ENCODE measurements around the gene PHF2.
A peak's percentile ranks its signal among the peaks of the same experiment; 100 is the strongest.

Gene PHF2

DNA sequence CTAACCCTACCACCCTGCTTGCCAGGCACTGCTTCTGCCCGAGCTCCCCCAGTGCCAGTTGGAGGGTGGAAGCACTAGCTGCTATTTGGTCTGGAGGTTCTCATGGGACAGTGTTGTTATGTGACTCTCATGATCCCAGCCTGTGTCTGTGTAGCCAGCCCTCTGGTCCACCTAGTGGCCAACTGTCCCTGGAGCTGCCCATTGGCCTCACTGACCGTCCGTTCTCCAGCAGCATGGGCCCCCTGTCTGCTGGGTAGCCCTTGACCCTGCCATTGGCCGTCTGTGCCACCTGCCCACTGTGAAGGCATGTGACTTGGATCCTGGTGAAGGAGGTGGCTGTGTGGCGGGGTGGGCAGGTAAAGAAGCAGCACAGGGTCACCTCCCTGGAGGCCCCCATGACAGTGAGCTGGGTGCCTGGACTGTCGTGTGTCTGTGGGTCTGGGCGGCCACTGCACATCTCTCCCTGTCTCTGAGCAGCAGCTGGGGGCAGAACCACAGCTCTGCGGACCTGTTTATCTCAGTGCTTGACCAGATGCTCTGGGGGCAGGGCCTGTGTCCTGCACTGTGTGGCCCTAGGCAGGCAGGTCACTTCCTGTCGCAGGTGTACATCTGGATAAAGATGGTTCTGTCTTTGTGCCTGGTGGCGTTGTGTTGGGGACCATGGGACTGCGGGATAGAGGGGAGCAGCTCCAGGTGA is 11.4 kb downstream of the PHF2 start:
- DNase-seq, result no peak

DNA sequence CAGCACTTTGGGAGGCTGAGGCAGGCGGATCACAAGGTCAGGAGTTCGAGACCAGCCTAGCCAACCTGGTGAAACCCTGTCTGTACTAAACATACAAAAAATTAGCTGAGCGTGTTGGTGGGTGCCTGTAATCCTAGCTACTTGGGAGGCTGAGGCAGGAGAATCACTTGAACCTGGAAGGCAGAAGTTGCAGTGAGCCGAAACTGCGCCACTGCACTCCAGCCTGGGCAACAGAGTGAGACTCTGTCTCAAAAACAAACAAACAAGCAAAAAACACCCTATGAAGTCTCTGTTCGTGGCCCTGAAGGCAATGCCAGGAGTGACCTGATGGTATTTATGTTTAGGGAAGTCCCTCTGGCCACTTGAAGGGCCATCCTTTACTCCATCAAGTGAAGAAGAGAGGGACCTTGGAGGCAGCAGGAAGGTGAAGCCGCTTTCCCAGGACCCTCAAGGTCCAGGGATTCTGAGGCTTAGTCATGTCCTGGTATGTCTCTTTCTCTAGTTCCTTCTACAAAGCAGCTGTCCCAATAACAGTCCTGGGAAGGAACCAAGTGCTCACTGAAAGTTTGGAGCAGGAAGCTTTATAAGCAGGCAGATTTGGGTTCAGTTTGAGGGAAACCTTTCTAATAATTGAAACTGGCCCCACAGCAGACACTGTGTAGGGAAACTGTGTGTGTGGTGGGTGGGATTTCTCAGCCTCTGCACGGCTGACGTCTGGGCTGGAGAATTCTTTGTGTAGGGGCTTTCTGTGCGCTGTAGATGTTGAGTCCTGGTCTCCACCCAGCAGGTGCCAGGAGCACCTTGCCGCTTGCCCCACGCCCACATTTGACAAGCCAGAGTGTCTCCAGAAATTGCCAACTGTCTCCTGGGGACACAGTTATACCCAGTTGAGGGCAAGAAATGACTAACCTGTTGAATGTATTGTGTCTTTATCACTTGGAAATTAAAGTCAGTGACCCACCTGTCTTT is 12.5 kb downstream of the PHF2 start:
- DNase-seq, result peak; percentile 29

DNA sequence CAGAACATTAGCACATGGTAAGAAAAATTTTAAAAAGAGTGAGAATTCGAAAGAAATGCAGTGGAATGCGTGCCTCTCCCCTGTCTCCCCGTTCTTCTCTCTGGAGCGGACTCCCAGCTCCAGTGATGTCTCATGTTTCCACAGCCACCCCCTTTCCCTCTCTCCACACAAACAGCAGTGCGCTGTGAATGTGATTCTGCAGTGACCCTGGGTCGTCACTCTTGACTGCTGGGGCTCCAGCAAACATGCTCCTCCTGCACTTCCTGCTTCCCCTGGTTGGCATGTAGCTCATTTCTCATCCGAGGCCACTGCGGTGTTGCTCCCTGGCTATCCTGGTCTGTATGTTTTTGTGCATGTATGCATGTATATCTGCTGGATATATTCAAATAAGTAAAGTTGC is 13.3 kb downstream of the PHF2 start:
- peak; percentile 23 for DNase-seq

DNA sequence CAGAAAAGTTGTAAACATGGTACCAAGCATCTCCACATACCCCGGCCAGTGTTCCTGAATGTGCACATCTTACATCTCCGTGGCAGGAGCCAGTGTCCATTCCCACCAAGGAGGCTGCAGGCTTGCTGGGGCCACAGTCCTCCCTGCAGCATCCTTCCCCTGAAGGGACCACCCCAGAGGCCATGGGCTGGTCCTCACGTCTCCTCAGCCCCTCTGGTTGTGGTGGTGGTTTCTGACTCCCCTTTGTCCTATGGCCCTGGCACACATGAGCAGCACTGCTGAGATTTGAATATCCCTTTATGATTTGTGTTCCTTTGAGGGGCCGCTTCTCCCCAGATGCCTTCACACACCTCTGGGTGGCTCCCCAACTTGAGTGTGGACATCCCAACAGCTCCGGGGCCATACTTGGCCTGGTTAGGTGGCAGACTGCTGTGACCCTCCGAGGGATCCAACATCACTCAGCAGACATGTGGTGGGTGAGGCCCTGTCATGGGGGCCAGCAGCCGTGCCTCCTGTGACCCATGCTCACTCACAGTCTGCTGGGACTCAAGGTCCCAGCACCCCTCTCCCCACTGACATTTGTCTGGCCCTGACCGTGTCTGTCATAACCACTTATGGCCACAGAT is 14.3 kb downstream of the PHF2 start:
- no peak for DNase-seq

DNA sequence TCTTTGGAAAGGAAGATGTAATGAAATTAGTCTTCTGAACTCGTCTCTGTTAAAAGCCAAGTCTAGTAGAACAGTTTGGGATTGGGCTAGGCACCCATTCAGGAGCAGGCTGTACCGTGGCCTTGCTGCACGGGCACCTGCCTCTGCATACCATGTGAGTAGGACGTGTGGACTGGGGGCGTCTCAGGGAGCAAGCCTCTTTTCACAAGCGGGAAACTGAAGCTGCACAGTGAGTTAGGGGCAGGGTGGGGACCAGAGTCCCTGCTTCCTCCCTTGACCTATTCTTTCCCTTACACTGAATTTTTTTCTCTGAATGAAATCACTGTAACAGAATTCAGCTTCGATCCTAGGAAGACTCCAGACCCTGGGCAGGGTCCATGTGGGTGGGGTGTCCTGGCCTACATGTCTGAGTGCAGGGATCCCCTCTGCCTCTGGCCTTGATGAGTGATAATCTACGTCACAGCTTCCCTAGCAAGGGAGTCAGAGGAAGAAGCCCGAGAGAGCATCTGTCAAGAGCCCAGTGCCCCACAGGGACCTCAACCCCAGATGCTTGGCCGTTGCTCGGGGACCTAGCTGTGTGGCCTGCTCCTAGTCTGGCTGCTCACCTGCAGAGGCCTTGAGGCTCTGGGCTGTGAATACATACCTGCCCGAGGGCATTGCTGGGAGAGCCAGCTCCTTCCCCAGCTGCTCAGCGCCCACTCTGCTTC is 15.1 kb downstream of the PHF2 start:
- no peak for DNase-seq

DNA sequence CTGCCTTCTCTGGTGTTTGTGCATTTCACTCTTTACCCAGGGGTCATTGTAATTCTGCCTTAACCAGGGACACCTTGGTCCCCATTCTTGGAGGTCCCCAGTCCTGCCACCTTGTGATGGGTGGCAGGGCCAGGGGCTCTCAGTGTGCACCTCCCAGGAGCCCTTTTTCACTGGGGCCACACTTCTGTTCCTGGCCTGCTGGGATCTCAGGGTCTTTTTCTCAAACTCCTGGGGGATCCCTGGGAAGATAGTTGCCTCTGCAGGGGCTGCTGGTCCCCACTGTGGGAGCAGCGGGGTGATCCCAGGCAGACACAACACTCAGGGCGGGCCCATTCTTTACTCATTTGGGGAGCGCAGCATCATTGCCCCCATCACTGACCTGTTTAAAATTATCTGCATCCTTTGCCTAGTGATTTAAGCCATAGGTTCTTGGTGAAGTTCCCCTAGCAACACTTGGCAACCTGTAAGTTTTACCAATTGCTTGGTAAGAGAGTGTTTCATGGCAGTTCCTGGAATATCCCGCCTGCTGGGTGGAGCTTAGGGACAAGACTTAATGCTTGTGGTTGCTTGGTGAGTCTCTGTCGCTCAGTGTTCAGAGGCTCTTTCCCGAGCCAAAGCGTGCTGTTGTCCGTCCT is 15.7 kb downstream of the PHF2 start:
- no peak for DNase-seq

DNA sequence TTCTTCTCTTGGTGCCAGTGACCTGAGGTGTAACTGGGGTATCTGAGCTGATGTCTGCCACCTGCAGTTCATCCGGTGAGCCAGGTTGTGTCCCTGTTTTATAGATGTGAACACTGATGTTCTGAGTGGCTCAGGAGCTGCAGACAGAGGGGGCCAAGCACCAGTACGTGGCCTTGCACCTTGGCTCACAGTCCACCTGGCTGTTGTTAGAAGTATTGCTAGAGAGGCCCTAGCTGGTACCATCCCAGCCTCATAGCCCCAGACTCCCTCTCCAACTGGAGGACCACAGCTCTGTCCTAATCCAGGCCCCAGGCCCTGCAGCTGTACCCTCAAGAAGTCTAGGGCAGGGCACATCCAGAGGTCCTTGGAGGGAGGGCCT is 16.2 kb downstream of the PHF2 start:
- DNase-seq, result no peak

DNA sequence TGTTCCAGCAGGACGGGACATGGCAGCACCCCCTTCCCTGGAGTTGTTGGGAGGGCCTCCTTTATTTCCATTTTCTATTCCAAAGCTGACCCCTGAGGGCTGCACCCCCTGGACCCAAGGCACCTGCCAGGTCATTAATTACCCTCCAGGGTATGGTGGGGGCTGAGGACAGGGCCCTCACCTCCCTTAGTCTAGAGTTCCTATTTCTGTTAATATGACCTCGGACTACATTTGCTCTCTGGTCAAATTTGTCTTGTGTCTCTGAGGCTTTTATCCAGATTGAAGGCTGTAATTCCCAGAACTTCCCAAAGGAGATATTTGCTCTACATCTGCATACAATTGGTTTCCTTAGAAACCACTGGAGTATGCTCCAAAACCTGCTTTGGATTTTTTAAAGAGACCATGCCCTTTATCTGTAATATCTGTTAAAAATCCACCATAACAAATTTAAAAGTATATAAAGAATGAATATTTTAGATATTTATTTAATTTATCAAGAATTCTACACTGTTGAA is 16.8 kb downstream of the PHF2 start:
- DNase-seq, result no peak

DNA sequence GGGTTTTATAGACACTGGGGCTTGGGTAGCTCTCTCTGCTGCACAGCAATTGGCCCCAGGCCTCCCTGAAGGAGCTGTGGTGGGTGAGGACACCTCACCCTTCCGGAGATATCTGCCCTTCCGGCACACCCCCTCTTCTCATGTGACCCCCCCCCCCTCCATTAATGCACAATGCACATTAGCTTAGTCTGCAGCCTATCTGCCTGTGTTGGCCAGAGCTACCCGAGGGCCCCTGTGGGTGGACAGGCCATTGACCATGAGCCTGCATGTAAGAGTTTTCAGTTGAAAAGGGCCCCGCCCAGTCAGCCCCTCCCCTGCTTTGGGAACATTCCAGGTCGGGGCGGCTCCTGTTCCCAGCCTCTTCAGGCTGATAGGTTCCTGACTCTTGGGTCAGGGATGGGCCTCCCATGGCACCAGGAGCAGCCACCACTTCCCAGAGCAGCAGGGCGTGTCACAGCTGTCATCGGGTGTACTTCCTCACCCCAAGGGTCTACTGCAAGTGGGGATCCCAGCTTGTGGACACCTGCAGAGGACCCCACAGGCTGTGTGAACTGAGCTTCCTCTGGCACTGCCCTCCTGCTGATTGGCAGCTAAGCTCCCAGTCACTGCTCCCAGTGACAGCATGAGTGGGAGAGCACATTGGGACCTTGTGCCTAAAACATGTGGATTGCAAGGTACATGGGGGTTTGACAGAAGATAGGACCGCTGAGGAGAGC is 17.8 kb downstream of the PHF2 start:
- no peak for DNase-seq

DNA sequence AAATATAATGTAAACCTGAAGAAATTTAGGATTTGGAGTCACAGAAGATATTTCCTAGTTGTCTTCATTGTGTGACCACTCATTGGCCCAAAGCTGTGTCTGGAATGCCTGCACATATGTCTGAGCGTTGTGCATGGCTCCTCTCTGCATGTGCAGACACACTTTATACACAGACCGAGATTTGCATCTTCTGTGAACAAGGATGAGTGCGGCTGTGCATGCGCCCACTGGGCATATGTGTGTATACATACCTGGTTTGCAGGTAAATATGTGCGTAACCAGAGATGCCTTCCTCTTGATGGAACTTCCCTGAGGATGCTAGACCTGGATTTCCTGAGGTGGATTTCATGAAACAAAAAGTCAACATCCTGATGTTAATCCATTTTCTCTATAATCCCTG is 19.1 kb downstream of the PHF2 start:
- no peak for DNase-seq

DNA sequence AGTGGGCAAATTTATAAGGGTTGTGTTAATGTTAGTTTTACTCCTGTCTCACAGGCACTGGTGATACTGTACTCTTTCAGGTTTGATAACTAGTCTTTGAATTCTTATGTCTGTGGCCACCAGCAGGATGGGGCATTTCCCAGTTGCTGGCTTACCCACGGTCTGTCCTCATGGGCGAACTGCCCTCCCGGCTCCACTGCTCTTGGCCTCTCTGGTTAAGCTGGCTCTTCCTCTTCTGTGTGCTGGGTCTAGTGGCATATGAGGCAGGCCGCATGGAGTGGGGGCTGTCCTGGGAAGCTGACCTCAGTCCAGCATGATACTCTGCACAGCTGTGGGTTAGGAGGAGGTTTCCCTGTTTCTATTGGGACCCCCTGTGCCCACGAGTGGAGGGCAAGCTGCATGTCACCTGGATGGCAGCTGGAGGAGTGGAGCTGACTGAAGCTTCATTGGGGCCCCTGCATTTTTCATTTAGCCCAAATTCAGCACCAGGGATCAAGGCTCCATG is 19.5 kb downstream of the PHF2 start:
- DNase-seq, result no peak

DNA sequence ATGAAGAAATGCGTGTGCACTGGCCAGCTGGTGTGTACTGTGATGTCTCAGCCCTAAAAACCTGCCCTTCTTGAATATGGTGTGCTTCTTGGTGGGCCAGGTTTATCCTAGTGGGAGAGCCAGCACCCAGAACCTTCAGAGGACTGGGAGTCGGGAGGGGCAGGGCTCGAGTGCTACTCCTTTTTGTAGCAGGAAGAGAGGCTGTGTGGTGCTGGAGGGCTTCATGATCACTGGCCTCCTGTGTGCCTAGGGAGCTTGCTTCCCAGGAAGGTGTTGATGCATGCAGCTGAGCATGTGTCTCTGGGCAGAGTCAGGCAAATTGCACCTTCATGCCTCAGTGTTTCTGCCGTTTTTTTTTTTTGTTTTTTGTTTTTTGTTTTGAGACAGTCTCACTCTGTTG is 20.0 kb downstream of the PHF2 start:
- no peak for DNase-seq

DNA sequence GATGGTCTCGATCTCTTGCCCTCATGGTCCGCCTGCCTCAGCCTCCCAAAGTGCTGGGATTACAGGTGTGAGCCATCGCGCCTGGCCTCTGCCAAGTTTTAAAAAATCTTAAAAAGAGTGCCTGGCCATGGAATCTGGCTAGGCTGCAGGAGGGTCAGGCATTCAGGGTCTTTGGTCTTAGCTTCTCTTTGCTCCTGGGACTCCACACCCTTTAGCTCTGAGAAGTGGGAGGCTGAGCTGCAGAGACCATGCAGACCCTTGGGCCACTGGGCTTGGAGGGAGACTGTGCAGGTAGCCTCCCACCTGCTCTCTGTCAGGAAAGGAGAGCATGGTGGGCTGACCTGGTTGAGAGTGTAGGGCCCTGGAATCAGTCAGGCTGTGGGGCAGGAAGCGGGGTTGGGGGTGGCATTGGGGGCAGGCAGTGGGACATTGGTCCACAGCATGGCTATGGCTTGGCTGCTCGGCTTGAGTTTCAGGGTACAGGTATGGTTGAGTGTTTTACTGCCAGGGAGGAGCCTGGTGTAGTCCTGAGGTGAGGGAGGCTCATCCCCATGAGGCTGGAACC is 20.8 kb downstream of the PHF2 start:
- DNase-seq, result no peak

DNA sequence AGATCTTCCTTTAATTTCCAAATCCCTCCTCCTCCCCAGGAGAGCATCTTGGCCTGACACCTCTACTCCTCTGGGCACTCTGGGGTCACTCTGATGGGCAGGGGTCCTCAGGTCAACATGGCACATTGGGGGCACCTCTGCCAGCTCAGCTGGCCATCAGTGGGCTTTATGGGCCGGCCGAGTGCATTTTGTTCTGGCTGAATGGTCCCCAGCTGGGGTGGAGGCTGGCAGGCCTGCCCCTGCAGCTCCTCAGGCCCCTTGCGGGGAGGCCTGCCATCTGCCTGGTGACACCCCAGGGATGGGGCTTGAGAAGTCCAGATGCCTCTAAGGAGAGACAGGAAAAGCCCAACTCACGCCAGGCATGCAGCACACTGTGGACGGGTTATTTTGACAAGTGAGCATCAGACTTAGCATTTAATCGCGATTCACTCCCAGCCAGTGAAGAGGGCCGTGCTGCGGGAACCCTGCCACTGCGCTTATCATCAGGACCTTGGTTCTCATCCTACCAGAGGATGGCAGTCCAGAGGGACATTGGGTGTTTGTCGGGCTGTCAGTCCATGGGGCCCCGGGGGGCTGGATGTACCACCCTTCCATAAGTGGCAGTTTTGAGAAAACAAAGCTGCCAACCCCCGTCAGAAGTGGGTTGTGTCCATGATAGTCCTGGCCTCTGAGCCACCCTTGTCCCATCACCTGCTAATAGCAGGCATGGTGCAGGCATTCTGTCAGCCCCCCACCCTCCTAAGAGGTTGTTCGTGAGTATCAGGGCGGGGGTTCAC is 21.7 kb downstream of the PHF2 start:
- DNase-seq, result no peak

DNA sequence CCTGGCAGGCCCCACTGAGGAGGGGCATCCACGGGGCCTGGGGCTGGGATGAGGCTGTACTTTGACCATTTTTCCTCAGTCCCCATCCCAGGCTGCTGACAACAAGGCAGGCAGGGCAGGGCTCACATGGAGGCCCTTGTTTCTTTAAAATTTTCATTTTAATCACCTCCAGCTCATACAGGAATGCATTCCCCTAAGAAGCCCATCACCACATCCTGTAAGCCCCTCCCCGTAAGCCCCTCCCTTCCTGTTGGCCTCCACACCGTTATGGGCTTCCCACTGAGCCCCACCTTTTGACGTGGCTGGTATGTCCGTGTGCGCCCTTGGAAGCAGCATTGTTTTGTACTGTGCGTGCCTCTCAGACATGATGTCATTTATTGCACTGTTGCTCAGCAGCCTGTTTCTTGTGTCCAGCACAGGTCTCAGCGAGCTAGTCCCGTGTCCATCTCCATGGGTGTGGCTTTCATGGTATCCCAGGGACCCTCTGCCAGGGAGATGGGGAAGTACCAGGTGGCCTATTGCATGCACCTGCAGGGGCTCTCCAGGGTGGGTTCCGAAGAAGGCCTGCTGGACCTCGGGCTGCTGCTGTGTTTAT is 22.4 kb downstream of the PHF2 start:
- DNase-seq, result no peak

DNA sequence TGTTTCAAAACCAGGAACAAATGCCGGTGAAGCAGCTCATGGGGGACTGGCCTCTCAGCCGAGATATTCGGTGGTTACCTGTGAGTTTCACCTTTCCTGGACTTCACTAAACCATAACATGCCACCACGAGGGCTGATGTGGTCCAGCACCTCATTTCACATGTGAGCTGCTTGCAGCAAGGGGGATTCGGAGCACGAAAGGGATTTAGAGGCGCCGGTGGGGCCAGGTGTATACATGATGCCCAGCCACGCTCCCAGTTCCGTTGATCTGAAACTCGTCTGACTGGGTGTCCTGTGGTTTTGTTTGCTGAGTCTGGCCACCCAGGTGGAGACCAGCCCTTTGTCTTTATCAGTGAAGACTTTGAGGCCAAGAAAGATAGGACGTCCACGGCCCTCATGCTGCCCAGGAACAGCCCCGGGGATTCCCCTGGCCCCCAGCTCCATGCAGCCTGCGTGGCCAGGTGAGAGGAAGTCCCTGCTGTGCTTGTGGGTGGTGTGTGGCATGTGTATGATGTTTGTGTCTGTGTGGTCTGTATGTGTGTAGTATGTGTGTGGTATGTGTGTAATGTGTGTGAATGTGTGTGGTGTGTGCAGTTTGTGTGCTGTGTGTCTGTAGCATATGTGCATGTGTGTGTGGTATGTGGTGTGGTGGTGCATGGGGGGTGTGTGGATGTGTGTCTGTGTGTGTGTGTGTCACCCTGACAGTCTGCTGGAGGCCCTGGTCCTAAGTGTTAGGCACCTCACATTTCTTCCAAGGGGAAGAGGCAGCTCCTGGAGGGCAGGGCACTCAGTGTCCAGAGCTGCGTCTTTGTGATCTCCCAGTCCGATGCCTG is 23.4 kb downstream of the PHF2 start:
- no peak for DNase-seq

DNA sequence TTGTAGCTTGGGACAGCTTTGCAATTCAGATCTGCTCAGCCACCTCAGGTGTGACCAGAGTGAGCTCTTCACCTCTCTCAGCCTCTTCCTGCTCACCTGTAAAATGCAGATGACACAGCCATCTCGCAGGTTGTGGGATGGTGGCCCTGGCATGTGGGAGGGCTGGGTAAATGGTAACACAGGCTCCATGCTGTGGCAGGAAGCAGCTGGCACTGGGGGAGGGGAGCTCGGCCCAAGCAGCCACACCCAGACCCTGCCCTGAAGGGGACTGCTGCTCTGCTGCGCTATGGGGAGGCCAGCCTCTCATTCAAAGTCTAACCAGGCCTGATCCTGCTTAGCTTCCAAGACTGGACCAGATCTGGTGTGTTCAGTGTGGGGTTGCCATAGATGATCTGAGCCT is 24.1 kb downstream of the PHF2 start:
- DNase-seq, result no peak

DNA sequence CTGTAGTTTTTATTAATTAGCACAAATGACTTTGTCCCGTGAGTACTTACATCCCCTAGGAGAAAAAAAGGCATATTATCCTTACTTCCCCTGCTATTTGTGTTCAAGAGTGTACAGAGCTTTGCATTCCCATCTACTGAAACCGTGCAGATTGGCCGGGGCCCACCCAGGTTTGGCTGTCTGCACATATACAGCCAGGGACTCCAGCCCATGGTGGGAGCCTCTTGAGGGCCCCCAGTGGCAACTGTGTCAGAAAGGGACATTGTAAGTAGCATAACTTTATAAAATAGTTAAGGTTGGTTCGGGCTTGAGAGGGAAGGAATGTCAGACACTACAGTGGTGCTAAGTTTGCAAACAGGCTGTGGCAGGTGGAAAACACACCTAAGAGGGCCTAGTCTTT is 24.7 kb downstream of the PHF2 start:
- DNase-seq, result no peak

DNA sequence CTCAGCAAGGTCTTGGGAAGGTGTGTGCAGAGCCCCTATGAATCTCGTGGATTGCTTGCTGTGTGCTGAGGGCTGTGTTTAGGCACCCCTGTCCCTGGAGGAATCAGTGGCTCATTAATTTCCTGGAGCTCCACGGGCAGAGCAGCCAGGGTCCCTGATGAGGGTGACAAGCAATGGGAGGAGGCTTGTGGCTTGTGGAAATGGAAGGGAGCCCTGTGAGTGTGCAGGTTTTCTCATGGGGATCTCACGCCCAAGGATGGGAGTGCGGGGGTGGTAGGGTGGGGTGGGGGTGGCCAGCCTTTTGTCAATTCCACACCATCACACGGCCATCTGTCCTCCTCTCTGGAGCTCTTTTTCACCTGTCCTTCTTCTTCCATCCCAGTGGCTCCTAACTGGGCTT is 25.3 kb downstream of the PHF2 start:
- no peak for DNase-seq

All from EL (cell line).